Activated B cell treated with CpG ODN at 0.5 μM for 24 hours (primary cell): ENCODE data around the gene ETS1. TPM values are rescaled to one million over a fixed set of nuclear protein-coding genes. Genes with fewer than 3 reads are reported as not detected.

Experiments
- ATAC-seq: fragments of 200-7000 bp; cut with Tn5 transposase; one replicate; pipeline ENCODE4 v1.10.0; 2021; ENCODE audit warnings: low read depth, mild to moderate bottlenecking, moderate library complexity
- CTCF ChIA-PET: fragments of 350-600 bp; sonication (Branson Sonifier 250); formaldehyde crosslinking; loops from one replicate; lab custom pipeline; 2021; ENCODE audit warnings: antibody characterized with exemption; lab: Charles Lee
- POLR2A ChIA-PET: fragments of 350-600 bp; sonication (Branson Sonifier 250); formaldehyde crosslinking; loops from one replicate; lab custom pipeline; 2021; ENCODE audit warnings: antibody characterized with exemption; lab: Charles Lee
- DNase-seq: peaks from one replicate; pipeline ENCODE4 v3.0.0; 2022
- H3K27ac Mint-ChIP-seq: one replicate; pipeline ENCODE4 v1.8.0; 2020; ENCODE audit warnings: mixed read lengths
- H3K27me3 Mint-ChIP-seq: one replicate; pipeline ENCODE4 v1.8.0; 2021; ENCODE audit warnings: mixed read lengths
- H3K36me3 Mint-ChIP-seq: one replicate; pipeline ENCODE4 v1.8.0; 2021; ENCODE audit warnings: low read depth, mixed read lengths
- H3K4me1 Mint-ChIP-seq: one replicate; pipeline ENCODE4 v1.8.0; 2021; ENCODE audit warnings: mixed read lengths
- H3K4me3 Mint-ChIP-seq: one replicate; pipeline ENCODE4 v1.8.0; 2020; ENCODE audit warnings: mild to moderate bottlenecking, mixed read lengths
- H3K9me3 Mint-ChIP-seq: one replicate; pipeline ENCODE4 v1.8.0; 2020; ENCODE audit warnings: mixed read lengths
- CTCF ChIP-seq: fragments of 200-600 bp; IDR thresholded peaks from one replicate; pipeline ENCODE4 v1.8.0; 2022; ENCODE audit warnings: antibody characterized with exemption, mild to moderate bottlenecking
- intact Hi-C: fragments of 100-400 bp; cut with micrococcal nuclease; formaldehyde crosslinking; loops from one replicate; pipeline ENCODE4 v1.15.1; 2024
- total RNA-seq: library from RNA; stranded (reverse); gene quantifications from 2 replicates; pipeline ENCODE4 v1.2.3, GENCODE V29; 2022

ETS1 gene
- total RNA-seq, 1 donor from 2014 or later, result 301 TPM

GRCh38 chr11:128506999-128507611 is 80.3 kb downstream of the ETS1 start:
- no peak for TF ChIP-seq CTCF
- Mint-ChIP-seq H3K4me1 (peaks cover 100% of the 10 kb centered on the region), H3K27ac (peak overlapping the region; percentile 77), H3K36me3 (peaks cover 67% of the 10 kb centered on the region), H3K27me3 (no peaks in the 10 kb centered on the region), H3K4me3 (peak overlapping the region; percentile 74), H3K9me3 (no peaks in the 10 kb centered on the region)
- ChIA-PET POLR2A (interaction anchor here (0.7 to 8.4 kb wide), 8 partner anchors 10 to 217 kb away, joined by 3 to 111 read pairs (median 8); no protein-coding TSS in a partner anchor), CTCF (interaction anchor here (0.8 kb wide), 1 partner anchor 184 kb away, joined by 3 read pairs; no protein-coding TSS in a partner anchor)
- intact Hi-C loops, result loop anchor here (1.0 kb wide), 2 partner anchors 12 to 217 kb away; no protein-coding TSS in a partner anchor
- ATAC-seq, result peak; percentile 64
- DNase-seq, result no peak

- peaks cover 67% of the 10 kb centered on the region for H3K36me3 Mint-ChIP-seq
- no peaks in the 10 kb centered on the region for H3K27me3 Mint-ChIP-seq
- no peak for ATAC-seq
These were observed 81.0 kb downstream of the ETS1 start for GRCh38 chr11:128506356-128506755.

GRCh38 chr11:128505449-128506065 is 81.8 kb downstream of the ETS1 start:
- Mint-ChIP-seq H3K36me3 (peaks cover 69% of the 10 kb centered on the region), H3K4me3 (peak overlapping the region; percentile 8), H3K27me3 (no peaks in the 10 kb centered on the region), H3K27ac (peak overlapping the region; percentile 79), H3K9me3 (no peaks in the 10 kb centered on the region), H3K4me1 (peaks cover 100% of the 10 kb centered on the region)
- ChIA-PET CTCF (interaction anchor here (1.0 to 3.7 kb wide), 4 partner anchors 125 to 215 kb away, joined by 3 to 10 read pairs (median 6); no protein-coding TSS in a partner anchor), POLR2A (interaction anchor here (1.3 to 8.4 kb wide), 6 partner anchors 13 to 215 kb away, joined by 4 to 111 read pairs (median 5); no protein-coding TSS in a partner anchor)
- intact Hi-C loops, result loop anchor here (1.0 kb wide), 1 partner anchor 8 kb away; no protein-coding TSS in a partner anchor
- DNase-seq, result no peak
- ATAC-seq, result no peak
- TF ChIP-seq CTCF, result no peak

More at GRCh38 chr11:128506356-128506755, 81.0 kb downstream of the ETS1 start:
- CTCF ChIA-PET, result interaction anchor here (1.0 to 1.6 kb wide), 3 partner anchors 124 to 216 kb away, joined by 3 to 7 read pairs (median 5); no protein-coding TSS in a partner anchor
- Mint-ChIP-seq H3K4me1 (peaks cover 100% of the 10 kb centered on the region), H3K27ac (peak overlapping the region; percentile 77), H3K4me3 (peak overlapping the region; percentile 36), H3K9me3 (no peaks in the 10 kb centered on the region)
- POLR2A ChIA-PET, result interaction anchor here (1.3 to 8.4 kb wide), 6 partner anchors 13 to 216 kb away, joined by 4 to 111 read pairs (median 5); no protein-coding TSS in a partner anchor
- DNase-seq, result no peak
- intact Hi-C loops, result no loop called here
- no peak for TF ChIP-seq CTCF

- CTCF ChIA-PET, result interaction anchor here (1.2 to 3.7 kb wide), 2 partner anchors 126 to 204 kb away, joined by 3 to 10 read pairs; no protein-coding TSS in a partner anchor
- intact Hi-C loops, result no loop called here
- peak overlapping the region; percentile 30 for H3K4me3 Mint-ChIP-seq
- H3K36me3 Mint-ChIP-seq, result peaks cover 68% of the 10 kb centered on the region
- ATAC-seq (no peak), DNase-seq (no peak)
- peaks cover 99% of the 10 kb centered on the region for H3K4me1 Mint-ChIP-seq
- H3K27me3 Mint-ChIP-seq, result no peaks in the 10 kb centered on the region
- H3K9me3 Mint-ChIP-seq, result no peaks in the 10 kb centered on the region
- POLR2A ChIA-PET, result interaction anchor here (0.6 to 1.7 kb wide), 4 partner anchors 12 to 126 kb away, joined by 3 to 6 read pairs (median 5); no protein-coding TSS in a partner anchor
- peak overlapping the region; percentile 79 for H3K27ac Mint-ChIP-seq
- TF ChIP-seq CTCF, result no peak
These were observed 82.9 kb downstream of the ETS1 start for GRCh38 chr11:128504486-128504885.
